Kidney (tissue), 14 donors: ENCODE measurements around the gene NXN. TPM values are rescaled to one million over a fixed set of nuclear protein-coding genes. Genes with fewer than 3 reads are reported as not detected.

Experiments
- DNase-seq, 5 donors: peaks; one replicate each; pipeline ENCODE4 v3.0.0-alpha.2; 2013 to 2020
- FAIRE-seq: peaks from 2 replicates; lab custom pipeline; 2012; peaks lifted over from hg19 to GRCh38; lab: Jason Lieb, UNC
- H3K27ac ChIP-seq, 2 donors: one replicate each; pipeline ENCODE4 v1.7.0; 2013; ENCODE audit warnings: low read depth in 2 of 2, low read length in 2 of 2, inconsistent platforms in 1 of 2
- H3K27me3 ChIP-seq: one replicate; pipeline ENCODE4 v1.7.1; 2013; ENCODE audit warnings: low read length, inconsistent platforms; ENCODE audit not compliant: control insufficient read depth, insufficient read depth
- H3K36me3 ChIP-seq, 3 donors: one replicate each; pipeline versions ENCODE4 v1.7.0 to v1.7.1; 2013; ENCODE audit warnings: low read length in 3 of 3, control low read depth in 1 of 3, inconsistent platforms in 1 of 3; ENCODE audit not compliant: insufficient read depth in 3 of 3, control insufficient read depth in 2 of 3
- H3K4me1 ChIP-seq, 3 donors: one replicate each; pipeline versions ENCODE4 v1.7.0 to v1.7.1; 2013; ENCODE audit warnings: low read length in 3 of 3, inconsistent platforms in 1 of 3, low read depth in 1 of 3; ENCODE audit not compliant: control insufficient read depth in 2 of 3, insufficient read depth in 2 of 3
- H3K4me3 ChIP-seq, 3 donors: one replicate each; pipeline versions ENCODE4 v1.7.0 to v1.8.1; 2013; ENCODE audit warnings: low read length in 3 of 3, control low read depth in 1 of 3, inconsistent platforms in 1 of 3
- H3K9ac ChIP-seq, 3 donors: one replicate each; pipeline versions ENCODE4 v1.7.0 to v1.7.1; 2013; ENCODE audit warnings: low read length in 3 of 3, control low read depth in 1 of 3, inconsistent platforms in 1 of 3
- H3K9me3 ChIP-seq, 3 donors: one replicate each; pipeline versions ENCODE4 v1.7.0 to v1.7.1; 2013; ENCODE audit warnings: low read length in 3 of 3, control low read depth in 1 of 3, inconsistent platforms in 1 of 3; ENCODE audit not compliant: control insufficient read depth in 2 of 3, insufficient read depth in 1 of 3
- CTCF ChIP-seq: IDR thresholded peaks from 3 replicates; pipeline ENCODE4 v1.5.1; 2012; ENCODE audit warnings: mild to moderate bottlenecking, moderate library complexity, borderline replicate concordance; ENCODE audit not compliant: insufficient read depth; ENCODE audit errors: extremely low read depth
- intact Hi-C: fragments of 100-400 bp; cut with DNase I; formaldehyde crosslinking; loops from one replicate; pipeline ENCODE4 v1.11.1; 2022
- polyA plus RNA-seq: library from polyadenylated mRNA; stranded (reverse); fragments of 350-450 nt; fragmentation: Illumina TruSeq; extraction: RNeasy Lipid Tissue Mini Kit (QIAGEN cat#74804); gene quantifications from one replicate; pipeline ENCODE4 v1.2.3, GENCODE V29; 2014; ENCODE audit warnings: low read depth, low replicate concordance; ENCODE audit not compliant: insufficient read depth
- total RNA-seq: library from RNA; stranded (reverse); fragmentation: NEBNext Ultra II Directional; extraction: Animal tissue kit (Norgen Biotek cat#: 25700); gene quantifications from one replicate; pipeline ENCODE4 v1.2.1, GENCODE V29; 2021
- donor health status: control.
- donor health status: control.
- donor health status: control.
- donor health status: control.
- donor health status: control.
- donor health status: DM: yes; HTN: yes; CAD: no.
- donor health status: Normal renal cell carcinoma (clear cell type).

Gene NXN
- total and polyA plus RNA-seq, 2 donors from 2014 or later = 10.2 to 26.8 TPM

- DNase-seq (peak in 1 of 5 donors; percentile 20), FAIRE-seq (no peak)
- Histone ChIP-seq H3K9ac (no peak overlapping the region), H3K9me3 (no peaks in the 10 kb centered on the region), H3K36me3 (no peaks in the 10 kb centered on the region), H3K27ac (no peak overlapping the region), H3K4me3 (no peak overlapping the region), H3K4me1 (peaks cover 0 to 3% (median 0%) of the 10 kb centered on the region in 3 donors), H3K27me3 (no peaks in the 10 kb centered on the region)
- intact Hi-C loops = no loop called here
- no peak for TF ChIP-seq CTCF
Measured at GRCh38 chr17:923633-924032, 55.9 kb downstream of the NXN start.

- Histone ChIP-seq H3K9me3 (no peaks in the 10 kb centered on the region), H3K27me3 (no peaks in the 10 kb centered on the region), H3K36me3 (no peaks in the 10 kb centered on the region), H3K27ac (no peak overlapping the region), H3K9ac (no peak overlapping the region), H3K4me3 (no peak overlapping the region), H3K4me1 (no peaks in the 10 kb centered on the region)
- TF ChIP-seq CTCF = no peak
- intact Hi-C loops = no loop called here
- FAIRE-seq (no peak), DNase-seq (peak in 1 of 5 donors; percentile 61)
Measured at GRCh38 chr17:921161-921560, 58.4 kb downstream of the NXN start.

GRCh38 chr17:920190-920589 lies 59.4 kb downstream of the NXN start:
- no peak for FAIRE-seq

More at GRCh38 chr17:920190-920589, 59.4 kb downstream of the NXN start:
- Histone ChIP-seq H3K4me1 (no peaks in the 10 kb centered on the region), H3K9ac (no peak overlapping the region), H3K27me3 (no peaks in the 10 kb centered on the region), H3K9me3 (no peaks in the 10 kb centered on the region), H3K4me3 (no peak overlapping the region), H3K36me3 (no peaks in the 10 kb centered on the region), H3K27ac (no peak overlapping the region)
- DNase-seq = peak in 1 of 5 donors; percentile 58
- TF ChIP-seq CTCF = no peak
- intact Hi-C loops = no loop called here
